NCI-H460 (cell line): Measurements from ENCODE around the gene WDR36. TPM values are rescaled to one million over a fixed set of nuclear protein-coding genes. Genes with fewer than 3 reads are reported as not detected.

Experiments used
- DNase-seq: peaks from one replicate; pipeline ENCODE4 v3.0.0-alpha.2; 2016; ENCODE audit warnings: low read depth; ENCODE audit errors: extremely low read depth
- total RNA-seq: library from RNA; depleted of rRNA; stranded (reverse); fragments of >200 nt; shearing (Covaris generic); gene quantifications from 2 replicates; pipeline ENCODE4 v1.2.3, GENCODE V29; 2014

Gene WDR36
- total RNA-seq, 1 experiment from 2014 or later: 73.1 TPM

DNA sequence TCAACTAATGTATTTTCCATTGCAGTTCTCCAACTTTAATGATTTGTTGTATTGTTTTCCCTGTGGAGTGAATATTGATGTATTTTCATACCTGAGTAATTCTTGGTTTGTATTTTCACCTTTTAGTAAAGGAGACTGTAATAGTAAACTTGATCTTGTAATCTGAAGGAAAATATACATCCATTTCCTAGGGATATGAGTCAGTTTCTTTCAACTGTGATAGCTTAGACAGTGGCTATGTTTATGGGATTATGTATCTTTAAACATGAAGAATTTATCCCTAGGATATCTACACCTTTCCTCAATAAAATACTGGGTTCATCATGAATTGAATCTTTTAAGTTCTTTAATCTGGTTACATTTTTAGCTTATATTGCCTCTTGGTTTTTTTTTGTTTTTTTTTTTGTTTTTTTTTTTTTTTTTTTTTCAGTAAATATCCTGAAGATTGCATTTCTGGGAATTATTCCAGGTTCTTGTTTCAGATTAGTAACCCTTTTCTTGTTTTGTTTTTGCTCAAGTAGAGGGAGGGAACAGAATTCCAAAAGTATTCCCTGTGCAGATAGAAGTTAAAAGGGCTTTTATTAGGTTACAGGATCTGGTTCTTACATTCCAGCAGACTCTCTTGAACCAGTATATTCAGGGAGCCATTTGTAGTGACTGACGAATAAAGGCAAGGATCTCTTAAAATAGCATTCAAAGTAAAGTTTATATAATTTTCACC lies 7.1 kb downstream of the WDR36 start:
- DNase-seq: no peak

DNA sequence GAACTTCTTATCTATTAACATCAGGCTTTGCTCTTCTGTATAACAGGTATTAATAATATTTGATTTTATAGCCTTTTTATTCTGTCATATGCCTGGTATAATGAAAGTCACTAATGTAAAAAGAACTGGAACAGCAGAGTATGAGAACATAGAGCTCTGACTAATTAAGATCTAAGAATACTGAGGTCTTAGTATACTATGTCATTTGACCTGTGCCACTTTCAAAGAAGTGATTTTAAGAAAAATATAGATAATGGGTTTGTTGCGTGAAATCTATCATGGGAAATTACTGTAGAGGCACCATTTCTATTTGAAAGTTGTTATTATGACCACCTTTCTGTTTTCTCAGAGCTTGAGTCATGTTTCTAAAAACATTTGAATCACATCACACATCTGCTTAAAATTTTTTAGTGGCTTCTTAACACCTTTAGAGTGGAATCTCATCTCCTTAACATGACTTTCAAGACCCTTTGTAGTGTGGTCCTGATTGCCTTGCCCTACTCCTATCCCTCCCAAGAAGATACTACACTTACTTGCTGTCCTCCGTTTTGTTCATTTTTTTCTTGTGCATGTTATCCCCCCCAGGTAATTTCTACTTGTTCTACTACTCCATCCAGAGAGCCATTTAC lies 14.3 kb downstream of the WDR36 start:
- DNase-seq: no peak

DNA sequence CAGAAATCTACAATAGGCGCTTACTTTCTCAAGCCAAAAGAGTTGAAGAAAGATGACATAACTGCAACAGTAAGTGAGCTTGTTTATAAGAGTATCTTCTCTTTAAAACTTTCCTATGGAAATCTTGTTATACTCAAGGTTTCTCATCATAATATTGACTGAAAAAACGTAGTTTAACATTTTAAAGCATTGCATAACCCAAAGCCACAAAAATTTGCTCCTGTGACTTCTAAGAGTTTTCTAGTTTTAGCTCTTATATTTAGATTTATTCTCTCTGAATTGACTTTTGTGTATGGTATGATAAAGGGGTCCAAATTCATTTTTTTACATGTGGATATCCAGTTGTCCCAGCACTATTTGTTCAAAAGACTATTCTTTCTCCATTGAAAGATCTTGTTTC lies 15.2 kb downstream of the WDR36 start:
- no peak for DNase-seq

DNA sequence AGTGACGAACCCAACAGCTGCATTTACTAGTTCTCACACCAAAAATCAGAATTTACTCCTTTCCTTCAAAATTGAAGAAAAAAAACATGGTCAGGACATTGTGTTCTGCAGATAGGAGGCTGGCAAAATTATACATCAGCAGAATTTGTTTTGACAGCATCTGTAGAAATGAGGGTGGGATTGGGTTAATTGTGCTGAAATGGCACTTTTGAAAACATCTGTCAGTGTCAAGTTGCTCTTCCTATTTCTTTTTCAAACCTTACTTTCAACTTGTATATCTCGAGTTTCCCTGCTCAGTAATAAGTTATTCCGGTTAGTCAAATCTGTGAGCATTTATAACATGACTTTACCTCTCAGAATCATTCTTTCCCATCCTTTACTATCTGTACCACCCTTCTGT lies 19.8 kb downstream of the WDR36 start:
- DNase-seq: no peak

DNA sequence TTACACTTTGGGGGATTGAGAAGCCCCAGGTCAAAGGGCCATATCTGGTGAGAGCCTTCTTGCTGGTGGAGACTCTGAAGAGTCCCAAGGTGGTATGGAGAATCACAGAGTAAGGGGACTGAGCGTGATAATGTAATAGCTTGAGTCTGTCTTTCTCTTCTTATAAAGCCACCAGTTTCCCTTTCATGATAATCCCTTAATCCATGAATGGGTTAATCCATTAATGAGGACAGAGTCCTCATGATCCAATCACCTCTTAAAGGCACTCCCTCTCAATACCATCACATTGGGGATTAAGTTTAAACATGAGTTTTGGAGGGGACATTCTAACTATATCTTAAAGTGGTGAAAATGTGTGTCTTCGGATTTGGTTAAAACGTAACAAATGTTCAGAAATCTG lies 21.5 kb downstream of the WDR36 start:
- no peak for DNase-seq

DNA sequence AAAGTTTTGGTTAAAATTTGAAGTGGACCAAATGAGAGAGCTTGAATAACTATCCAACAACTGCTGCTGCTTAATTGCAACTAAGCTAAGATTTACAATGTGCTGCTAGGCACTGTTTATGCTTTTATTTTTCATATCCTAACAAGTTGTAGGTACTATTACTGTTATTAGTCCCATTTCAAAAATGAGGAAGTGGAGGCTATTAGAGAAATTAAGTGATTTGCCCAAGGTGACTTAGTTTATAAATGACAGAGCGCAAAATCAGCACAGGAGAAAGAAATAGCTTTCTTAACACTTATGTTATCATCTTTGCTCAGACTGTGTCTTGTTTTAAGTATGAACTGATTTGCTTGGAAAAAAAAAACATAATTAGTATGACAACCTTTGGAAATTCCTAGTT lies 23.1 kb downstream of the WDR36 start:
- no peak for DNase-seq

DNA sequence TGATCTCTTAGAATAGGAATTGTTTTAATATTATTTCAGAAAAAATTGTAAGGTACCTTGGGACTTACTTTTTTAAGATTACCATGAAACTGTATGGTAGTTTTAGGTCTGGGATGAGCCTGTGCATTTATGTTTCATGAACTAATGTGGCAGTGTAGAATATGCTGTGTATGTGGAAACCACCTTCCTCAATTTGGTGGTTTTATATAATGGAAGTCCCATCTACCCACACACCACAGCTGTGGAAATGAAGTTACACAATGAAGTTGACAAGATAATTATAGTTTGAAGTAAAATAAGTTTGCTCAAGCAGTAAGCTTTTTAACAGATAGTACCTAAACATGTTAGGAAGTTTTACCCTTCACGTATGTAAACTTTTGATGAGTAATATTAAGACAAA lies 24.4 kb downstream of the WDR36 start:
- no peak for DNase-seq

DNA sequence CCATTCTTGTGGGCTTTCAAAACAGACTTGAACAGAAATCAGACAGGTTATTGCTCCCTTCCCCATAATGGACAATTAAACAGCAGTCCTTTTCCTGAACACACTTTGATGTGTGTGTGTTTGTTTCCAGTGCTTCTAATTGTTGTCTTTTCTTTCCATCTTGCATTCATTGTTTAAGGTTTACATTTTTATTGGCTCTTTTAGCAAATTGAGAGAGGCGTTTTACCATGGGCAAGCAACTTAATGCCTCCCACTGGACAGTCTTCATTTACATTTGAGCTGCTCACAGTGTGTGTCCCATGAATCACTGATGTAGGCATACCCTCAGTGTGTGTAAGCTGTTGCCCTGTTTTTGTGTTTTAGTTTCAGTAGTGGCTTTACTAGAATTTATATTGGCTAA lies 25.0 kb downstream of the WDR36 start:
- no peak for DNase-seq

DNA sequence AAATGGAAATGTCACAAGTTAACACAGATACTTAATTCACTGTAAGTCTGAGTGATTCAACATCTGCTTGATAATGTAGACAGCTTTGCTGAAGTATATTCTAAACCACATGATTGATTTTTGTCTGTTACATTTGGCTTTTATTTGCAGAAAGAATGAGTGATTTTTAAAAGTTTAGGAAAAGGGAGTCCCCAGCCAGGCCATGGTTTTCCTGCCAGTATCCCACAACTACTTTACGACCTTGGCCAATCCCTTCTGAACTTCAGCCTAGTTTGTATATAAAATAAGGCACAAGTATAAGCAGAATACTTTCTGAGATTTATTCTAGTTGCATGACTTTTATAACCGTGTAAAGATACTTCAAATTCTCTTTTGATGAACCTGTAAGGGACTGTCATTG lies 27.1 kb downstream of the WDR36 start:
- no peak for DNase-seq

DNA sequence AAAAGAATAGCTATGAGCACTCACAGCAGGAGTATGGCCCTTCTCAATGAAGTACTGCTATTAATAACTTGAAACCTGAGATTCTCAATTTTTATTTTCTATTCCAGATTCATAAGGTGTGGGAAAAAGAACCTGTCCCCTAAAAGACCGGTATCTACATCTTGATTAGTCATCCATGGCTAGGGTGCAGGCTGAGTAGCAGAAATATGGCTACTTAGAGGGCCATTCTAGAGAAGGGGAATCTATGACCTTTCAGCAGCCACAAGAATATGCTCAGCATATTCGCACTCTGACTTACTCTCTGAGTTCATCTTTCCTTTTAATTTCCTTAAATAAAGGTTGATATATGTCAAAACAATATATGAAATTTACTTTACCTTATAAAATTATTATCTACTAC lies 27.7 kb downstream of the WDR36 start:
- no peak for DNase-seq

DNA sequence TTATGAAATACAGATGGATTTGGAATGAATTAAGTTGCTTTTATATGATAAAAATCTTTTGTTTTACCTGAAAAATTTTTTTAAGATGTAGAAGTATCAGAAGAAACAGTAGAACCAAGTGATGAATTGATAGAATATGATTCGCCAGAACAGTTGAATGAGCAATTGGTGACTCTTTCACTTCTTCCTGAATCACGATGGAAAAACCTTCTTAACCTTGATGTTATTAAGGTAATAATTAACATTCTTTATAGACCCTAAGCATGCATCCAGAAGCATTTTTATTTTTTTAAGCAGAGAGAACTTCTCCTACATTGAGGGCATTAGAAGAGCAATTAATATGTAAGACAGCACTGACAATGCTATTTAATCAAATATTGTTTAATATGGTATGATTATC lies 28.8 kb downstream of the WDR36 start:
- DNase-seq: no peak

DNA sequence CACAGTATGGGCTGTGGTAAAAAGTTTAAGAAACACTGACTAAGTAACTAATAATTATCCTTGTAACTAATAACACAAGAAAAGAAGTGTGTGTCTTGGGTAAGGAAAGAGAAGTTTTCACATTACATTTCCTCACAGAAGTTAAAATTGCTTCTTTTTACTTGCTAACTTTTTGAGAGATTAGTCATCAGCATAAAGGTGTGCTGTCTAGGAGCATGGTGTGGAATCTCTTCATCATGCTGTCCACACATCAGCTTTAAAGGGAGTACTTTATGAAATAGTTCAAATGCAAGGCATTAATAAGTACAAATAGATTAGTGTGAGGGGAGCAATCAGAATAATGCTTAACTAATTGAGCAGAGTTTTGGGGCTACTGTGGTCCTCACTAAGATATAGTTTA lies 29.8 kb downstream of the WDR36 start:
- DNase-seq: no peak

DNA sequence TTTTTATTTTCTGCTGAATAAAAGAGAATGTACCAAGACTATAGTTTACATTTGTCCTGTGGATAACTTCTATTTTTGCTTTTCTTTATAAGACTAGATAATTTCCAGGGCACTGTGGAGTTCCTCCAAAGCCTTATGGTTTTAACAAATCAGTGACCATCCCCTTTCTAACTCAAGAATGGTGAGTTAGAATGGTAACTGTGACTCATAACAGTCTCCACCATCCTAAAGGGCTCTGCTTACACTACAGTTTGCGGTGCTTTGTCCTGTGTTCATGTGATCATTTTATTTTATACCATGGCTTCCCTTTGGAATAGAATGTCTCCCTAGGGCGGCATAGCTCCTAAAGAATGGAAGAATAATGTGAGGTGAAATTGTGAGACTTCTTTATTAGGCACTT lies 30.2 kb downstream of the WDR36 start:
- DNase-seq: no peak

DNA sequence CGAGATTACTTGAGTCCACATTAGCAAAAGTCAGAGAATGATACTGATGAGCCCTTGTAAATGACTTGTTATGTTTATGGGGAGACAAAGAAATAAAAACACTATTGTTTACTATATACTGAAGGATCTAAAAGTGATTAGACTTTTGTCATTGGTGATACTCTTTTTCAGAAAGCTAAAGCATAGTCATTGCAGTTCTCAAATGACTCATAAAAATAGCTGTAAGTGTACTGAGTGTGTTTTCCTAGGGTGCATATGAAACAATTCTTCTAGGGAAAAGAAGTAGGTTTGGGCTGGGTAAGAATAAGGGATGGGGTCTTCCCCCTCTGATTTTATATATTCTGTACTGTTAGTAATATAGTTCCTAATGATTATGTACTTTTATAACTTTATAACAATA lies 32.6 kb downstream of the WDR36 start:
- no peak for DNase-seq

DNA sequence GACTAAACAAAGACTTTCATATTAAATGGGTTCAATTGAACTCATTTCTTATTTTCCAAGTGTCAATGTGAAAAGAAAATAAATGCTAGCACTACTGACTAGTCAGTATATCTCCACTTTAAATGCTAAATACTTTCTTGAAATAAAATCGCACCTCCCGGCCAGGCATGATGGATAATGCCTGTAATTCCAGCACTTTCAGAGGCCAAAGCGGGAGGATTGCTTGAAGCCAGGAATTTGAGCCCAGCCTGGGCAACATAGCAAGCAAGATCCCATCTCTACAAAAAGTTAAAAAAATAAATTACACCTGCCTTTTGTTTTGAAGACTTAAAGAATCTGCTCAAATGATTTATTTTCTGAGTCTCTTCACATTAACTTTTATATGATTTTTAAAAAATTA lies 34.7 kb downstream of the WDR36 start:
- no peak for DNase-seq

DNA sequence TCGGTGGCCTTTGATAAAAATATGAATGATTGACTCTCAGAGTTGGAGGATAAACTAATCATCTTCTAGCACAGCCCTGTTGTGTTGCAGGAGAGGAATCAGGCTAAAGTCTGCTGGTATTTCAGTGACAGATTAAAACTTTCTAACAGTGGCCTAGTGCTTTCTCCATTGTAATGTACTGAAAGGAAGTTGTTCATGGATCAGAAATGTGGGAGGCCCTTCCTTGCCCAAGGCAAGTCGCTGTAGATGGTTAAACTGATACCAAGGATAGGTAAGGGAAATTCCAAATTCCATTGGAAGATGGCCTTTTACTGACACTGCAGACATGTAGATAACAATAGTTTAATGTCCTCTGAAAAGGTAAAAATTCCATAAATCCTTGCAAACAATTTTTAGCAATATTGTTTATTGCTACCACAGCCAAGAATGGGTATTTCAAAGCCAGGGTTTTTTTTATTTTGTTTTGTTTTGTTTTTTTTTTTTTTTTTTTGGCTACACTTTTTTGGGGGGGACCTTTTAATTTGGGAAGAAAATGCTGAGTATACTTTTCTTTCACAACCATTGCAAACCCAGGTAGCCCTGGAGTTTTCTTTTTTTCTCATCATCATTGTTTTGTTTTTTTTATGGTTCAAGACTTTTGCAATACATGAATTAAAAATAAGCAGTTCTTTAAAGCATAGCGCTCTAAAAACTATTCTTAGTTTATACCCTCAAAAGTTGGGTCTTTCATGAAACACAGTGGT lies 35.5 kb downstream of the WDR36 start:
- DNase-seq: no peak

DNA sequence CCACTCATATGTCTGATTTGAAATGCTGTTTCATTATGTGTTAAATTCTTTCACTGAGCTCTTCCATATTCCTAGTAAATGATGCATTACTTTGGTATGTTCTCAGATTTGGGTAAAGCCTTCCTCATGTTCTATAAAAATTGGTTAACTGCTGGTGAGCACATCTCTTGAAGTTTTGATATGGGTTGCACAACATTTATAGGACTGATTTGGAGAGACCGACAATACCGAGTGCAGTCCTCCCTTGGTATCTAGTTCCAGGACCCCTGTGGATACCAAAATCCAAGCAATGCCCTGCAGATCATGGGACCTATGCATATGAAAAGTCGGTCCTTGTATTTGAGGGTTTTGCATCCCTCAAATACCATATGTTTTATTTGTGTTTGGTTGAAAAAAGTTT lies 37.8 kb downstream of the WDR36 start:
- DNase-seq: no peak

DNA sequence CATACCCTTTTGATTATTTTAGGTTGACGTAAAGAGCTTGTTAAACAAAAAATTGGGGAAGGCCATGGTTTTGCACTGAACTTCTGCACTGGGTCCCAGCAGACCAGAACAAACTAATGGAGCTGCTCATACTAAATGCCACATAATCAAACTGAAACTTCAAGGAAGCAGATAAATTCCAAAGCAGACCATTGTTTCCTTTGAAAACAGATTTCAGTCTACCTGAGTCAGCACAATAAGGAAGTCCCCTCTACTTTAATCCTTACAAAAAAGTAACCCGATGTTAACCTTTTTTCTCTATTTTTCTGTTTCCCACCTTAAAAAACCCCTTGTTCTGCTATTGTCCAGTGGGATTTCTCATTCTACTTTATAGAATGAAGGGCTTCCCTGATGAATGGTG lies 39.2 kb downstream of the WDR36 start:
- no peak for DNase-seq

DNA sequence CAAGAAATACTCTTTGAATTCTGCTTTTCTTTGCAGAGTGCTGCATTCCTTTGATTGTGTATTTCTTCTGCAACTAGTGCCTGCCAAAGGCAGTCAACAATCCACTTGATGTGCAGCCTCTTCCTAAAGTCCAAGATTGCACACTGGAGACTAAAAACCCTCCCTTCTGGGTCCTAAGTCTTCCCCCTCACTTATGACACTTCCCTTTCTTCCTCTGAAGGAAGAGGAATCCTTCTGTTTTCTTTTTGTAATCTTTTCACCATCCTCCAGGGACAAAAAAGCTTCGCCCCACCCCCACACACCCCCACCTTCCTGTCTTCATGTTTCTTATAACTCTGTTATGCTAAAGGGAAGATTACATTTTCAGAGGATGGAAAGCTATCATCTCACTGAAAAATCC lies 39.9 kb downstream of the WDR36 start:
- no peak for DNase-seq

DNA sequence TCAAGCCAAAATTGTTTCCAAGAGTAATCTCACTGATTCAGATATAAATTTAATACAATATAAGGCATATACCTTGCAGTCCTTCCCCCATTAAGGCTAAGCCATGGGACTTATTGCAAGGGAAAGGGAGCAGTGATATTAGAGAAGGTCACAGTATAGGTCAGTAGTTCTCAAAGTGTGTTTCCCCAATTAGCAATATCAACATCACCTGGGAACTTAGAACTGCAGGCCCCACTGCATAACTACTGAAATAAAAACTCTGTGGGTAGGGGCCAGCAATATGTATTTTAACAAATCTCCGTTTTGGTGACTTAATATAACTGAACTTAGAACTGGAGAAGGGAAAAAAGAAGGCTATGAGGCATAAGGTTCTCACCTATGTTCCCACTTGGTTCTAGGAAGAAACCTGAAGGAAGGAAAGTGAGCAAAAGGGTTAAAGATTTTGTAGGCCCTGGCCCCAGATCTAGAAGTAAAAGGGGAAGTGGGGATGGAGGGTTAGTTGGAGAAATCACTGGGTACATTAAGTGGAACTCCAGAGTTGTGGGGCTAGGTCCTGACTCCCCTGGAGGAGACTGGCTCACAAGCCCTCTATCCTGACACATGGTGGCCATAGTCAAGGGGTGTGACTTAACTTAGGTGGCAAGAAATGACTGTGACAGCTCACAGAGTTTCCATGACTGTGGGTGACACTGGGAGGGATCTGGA lies 40.7 kb downstream of the WDR36 start:
- DNase-seq: no peak

DNA sequence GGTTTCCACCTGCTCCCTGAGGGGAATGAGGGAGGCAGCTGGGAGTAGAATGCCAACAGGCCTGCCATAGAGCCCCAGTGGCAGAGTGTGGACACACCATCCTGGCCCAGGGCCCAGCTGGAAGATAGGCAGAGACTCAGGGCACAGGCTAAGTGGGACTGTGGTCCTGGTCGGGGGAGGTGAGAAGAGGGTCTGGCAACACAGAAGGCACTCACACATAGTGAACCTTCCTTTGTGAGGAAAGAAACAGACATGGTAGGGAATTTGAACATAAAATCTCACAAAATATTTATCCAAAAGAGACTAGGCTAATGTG lies 41.2 kb downstream of the WDR36 start:
- no peak for DNase-seq

DNA sequence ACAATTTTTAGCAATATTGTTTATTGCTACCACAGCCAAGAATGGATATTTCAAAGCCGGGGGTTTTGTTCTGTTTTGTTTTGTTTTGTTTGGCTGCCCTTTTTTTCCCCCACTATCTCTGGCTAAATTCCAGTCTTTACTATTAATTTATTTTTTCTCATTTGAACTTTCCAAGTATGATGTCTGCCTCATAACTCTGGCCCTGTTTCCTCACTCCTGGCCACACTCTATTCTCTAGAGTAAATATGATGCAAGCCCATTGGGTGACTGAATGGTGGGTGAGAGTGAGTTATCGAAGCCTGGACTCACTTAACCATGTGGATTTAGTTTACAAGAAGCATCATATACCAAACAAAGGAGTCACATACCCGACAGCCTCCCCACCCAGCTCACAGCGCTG lies 41.9 kb downstream of the WDR36 start:
- no peak for DNase-seq
